Measurements from ENCODE around the gene RASSF4. TPM values are rescaled to one million over a fixed set of nuclear protein-coding genes. Genes with fewer than 3 reads are reported as not detected.

The RASSF4 gene
- total RNA-seq, 4 donors from 2014 or later = 23.5 to 57.7 (median 31.6) TPM

DNA sequence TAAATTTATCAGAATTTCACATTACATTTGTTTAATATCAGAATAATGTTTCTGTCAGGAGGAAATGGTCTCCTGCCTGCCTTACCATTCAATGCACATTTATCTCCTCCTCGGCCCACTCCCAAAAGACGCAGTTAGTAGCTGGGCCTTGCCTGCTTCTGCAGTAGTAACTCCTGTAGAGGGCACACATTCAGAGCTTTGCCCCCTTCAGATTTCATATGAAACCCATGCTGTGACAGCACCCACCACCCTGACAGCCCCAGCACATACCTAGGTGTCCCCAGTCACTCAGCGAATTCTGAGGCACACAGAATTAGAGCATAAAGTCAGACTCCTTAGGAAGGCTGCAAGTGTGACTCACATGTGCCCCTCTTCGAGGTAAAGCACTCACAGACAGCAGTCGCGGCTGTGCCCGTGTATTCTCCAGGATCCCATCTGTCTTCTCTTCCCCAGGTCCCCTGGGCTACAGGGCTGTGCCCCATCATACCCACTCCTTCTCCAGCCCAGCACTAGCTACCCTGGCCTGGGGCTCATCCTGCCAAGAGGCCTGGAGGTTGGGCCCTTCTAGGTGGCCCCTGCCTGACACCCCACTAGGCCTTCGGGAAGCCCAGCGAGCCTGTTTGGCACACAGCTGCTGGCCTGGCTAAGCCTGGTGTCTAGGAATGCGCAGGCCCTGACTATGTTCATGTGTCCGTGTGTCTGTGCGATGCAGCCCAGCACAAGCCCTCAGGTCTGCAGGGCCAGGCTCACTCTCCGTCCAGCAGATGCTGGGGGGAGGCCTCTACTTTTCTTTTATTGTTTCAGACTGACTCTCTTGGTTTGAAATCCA is 23.7 kb downstream of the RASSF4 start:
- TF ChIP-seq POLR2A (IDR thresholded peaks at IDR 0.05) (no peak), POLR2AphosphoS5 (IDR thresholded peaks at IDR 0.05) (no peak), EP300 (IDR thresholded peaks at IDR 0.05) (no peak)
- TF ChIP-seq, protein P1, sequence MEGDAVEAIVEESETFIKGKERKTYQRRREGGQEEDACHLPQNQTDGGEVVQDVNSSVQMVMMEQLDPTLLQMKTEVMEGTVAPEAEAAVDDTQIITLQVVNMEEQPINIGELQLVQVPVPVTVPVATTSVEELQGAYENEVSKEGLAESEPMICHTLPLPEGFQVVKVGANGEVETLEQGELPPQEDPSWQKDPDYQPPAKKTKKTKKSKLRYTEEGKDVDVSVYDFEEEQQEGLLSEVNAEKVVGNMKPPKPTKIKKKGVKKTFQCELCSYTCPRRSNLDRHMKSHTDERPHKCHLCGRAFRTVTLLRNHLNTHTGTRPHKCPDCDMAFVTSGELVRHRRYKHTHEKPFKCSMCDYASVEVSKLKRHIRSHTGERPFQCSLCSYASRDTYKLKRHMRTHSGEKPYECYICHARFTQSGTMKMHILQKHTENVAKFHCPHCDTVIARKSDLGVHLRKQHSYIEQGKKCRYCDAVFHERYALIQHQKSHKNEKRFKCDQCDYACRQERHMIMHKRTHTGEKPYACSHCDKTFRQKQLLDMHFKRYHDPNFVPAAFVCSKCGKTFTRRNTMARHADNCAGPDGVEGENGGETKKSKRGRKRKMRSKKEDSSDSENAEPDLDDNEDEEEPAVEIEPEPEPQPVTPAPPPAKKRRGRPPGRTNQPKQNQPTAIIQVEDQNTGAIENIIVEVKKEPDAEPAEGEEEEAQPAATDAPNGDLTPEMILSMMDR (IDR thresholded peaks at IDR 0.05) = no peak
- no peaks in the 10 kb centered on the region for H3K27me3 ChIP-seq
- H3K27ac ChIP-seq = peak overlapping the region in 3 of 4 donors; percentile 42 to 93 (median 90)
- peaks cover 0 to 52% of the 10 kb centered on the region in 2 donors for H3K36me3 ChIP-seq
- no peaks in the 10 kb centered on the region for H3K9me3 ChIP-seq
- peaks cover 0 to 84% (median 66%) of the 10 kb centered on the region in 3 donors for H3K4me1 ChIP-seq
- ATAC-seq = no peak
- 84 to 94% methylated on average over 3 to 6 of the region's 13 CpGs for WGBS, 2 donors (ENCODE audit: low coverage in 1 of 2)
- no peak overlapping the region for H3K4me3 ChIP-seq

DNA sequence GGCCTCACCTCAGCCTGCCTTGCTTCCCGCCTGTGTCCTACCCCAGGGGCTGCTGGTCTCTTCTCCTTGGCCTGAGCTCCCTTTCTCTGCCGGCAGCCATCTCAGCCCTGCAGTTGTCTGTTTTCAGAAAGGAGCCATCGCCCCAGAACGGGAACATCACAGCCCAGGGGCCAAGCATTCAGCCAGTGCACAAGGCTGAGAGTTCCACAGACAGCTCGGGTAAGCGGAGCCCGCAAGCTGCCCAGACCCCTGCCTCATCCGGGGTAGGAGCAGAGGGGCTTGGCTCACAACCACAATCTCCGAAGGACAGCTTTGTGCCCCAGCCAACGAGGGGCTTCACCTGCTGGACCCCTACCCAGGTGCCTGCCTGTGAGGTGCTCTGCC is 24.3 kb downstream of the RASSF4 start:
- peaks cover 0 to 78% (median 64%) of the 10 kb centered on the region in 3 donors for H3K4me1 ChIP-seq
- ATAC-seq = no peak
- H3K27me3 ChIP-seq = no peaks in the 10 kb centered on the region
- TF ChIP-seq, protein P1 (IDR thresholded peaks at IDR 0.05) = no peak
- TF ChIP-seq POLR2AphosphoS5 (IDR thresholded peaks at IDR 0.05) = no peak
- TF ChIP-seq EP300 (IDR thresholded peaks at IDR 0.05) = no peak
- no peak for TF ChIP-seq POLR2A (IDR thresholded peaks at IDR 0.05)
- peak overlapping the region in 3 of 4 donors; percentile 60 to 93 (median 90) for H3K27ac ChIP-seq
- 100% methylated on average over 2 of the region's 10 CpGs; no CpG with 5 or more reads in 1 of the 2 donors for WGBS, 2 donors (ENCODE audit: low coverage in 1 of 2)
- H3K9me3 ChIP-seq = no peaks in the 10 kb centered on the region
- H3K4me3 ChIP-seq = no peak overlapping the region
- H3K36me3 ChIP-seq = peaks cover 0 to 58% of the 10 kb centered on the region in 2 donors

GRCh38 chr10:44984671-44985101 is 25.1 kb downstream of the RASSF4 start:
- TF ChIP-seq POLR2AphosphoS5 (IDR thresholded peaks at IDR 0.05) (no peak), EP300 (IDR thresholded peaks at IDR 0.05) (no peak), POLR2A (IDR thresholded peaks at IDR 0.05) (no peak)
- TF ChIP-seq, protein P1 (IDR thresholded peaks at IDR 0.05) = no peak
- Histone ChIP-seq H3K4me1 (peaks cover 0 to 74% (median 57%) of the 10 kb centered on the region in 3 donors), H3K36me3 (peaks cover 0 to 66% of the 10 kb centered on the region in 2 donors), H3K9me3 (no peaks in the 10 kb centered on the region), H3K27me3 (no peaks in the 10 kb centered on the region), H3K4me3 (no peak overlapping the region), H3K27ac (peak overlapping the region in 3 of 4 donors; percentile 60 to 93 (median 90))
- no peak for ATAC-seq
- no CpG with 5 or more reads among the region's 15 CpGs for WGBS, 2 donors (ENCODE audit: low coverage in 1 of 2)

- ATAC-seq = no peak
- Histone ChIP-seq H3K9me3 (no peaks in the 10 kb centered on the region), H3K4me3 (no peak overlapping the region), H3K36me3 (peaks cover 0 to 71% of the 10 kb centered on the region in 2 donors), H3K27me3 (no peaks in the 10 kb centered on the region), H3K4me1 (peaks cover 0 to 74% (median 55%) of the 10 kb centered on the region in 3 donors), H3K27ac (peak overlapping the region in 3 of 4 donors; percentile 60 to 93 (median 90))
- 40% methylated on average over 1 of the region's 9 CpGs; no CpG with 5 or more reads in 1 of the 2 donors for WGBS, 2 donors (ENCODE audit: low coverage in 1 of 2)
- TF ChIP-seq, protein P1 (IDR thresholded peaks at IDR 0.05) = no peak
- TF ChIP-seq POLR2A (IDR thresholded peaks at IDR 0.05) = no peak
- TF ChIP-seq POLR2AphosphoS5 (IDR thresholded peaks at IDR 0.05) = peak; percentile 40
- no peak for TF ChIP-seq EP300 (IDR thresholded peaks at IDR 0.05)
Observed at GRCh38 chr10:44985175-44985681, 25.6 kb downstream of the RASSF4 start.
